Aorta (tissue), 5 donors: ENCODE data around the gene CHCHD6. TPM values are rescaled to one million over a fixed set of nuclear protein-coding genes. Genes with fewer than 3 reads are reported as not detected.

Source experiments
- ATAC-seq: fragments of 200-7000 bp; cut with Tn5 transposase; one replicate; pipeline ENCODE4 v1.9.1; 2022; ENCODE audit warnings: moderate library complexity; ENCODE audit not compliant: low FRiP score
- DNase-seq, 2 donors: peaks; one replicate each; pipeline ENCODE4 v3.0.0-alpha.2; 2020
- H3K27ac ChIP-seq, 2 donors: one replicate each; pipeline ENCODE4 v1.5.1; 2013; ENCODE audit warnings: low read length in 2 of 2, mild to moderate bottlenecking in 2 of 2, moderate library complexity in 2 of 2, control low read depth in 1 of 2, inconsistent platforms in 1 of 2, low read depth in 1 of 2
- H3K27me3 ChIP-seq, 2 donors: one replicate each; pipeline ENCODE4 v1.6.1; 2013; ENCODE audit warnings: control low read depth in 1 of 2, low read length in 1 of 2, mild to moderate bottlenecking in 1 of 2, moderate library complexity in 1 of 2; ENCODE audit not compliant: insufficient read depth in 2 of 2, control insufficient read depth in 1 of 2
- H3K36me3 ChIP-seq, 2 donors: one replicate each; pipeline ENCODE4 v1.6.1; 2013; ENCODE audit warnings: control low read depth in 1 of 2, low read length in 1 of 2, mild to moderate bottlenecking in 1 of 2; ENCODE audit not compliant: insufficient read depth in 2 of 2, control insufficient read depth in 1 of 2
- H3K4me1 ChIP-seq, 2 donors: one replicate each; pipeline ENCODE4 v1.6.1; 2013; ENCODE audit warnings: low read length in 2 of 2, control low read depth in 1 of 2, mild to moderate bottlenecking in 1 of 2, moderate library complexity in 1 of 2; ENCODE audit not compliant: insufficient read depth in 2 of 2, control insufficient read depth in 1 of 2
- H3K4me3 ChIP-seq, 2 donors: one replicate each; pipeline ENCODE4 v1.5.1; 2013; ENCODE audit warnings: low read length in 2 of 2, control low read depth in 1 of 2, mild to moderate bottlenecking in 1 of 2
- H3K9me3 ChIP-seq: one replicate; pipeline ENCODE4 v1.6.1; 2013; ENCODE audit warnings: mild to moderate bottlenecking, low read length; ENCODE audit not compliant: control insufficient read depth
- WGBS, 2 donors: extraction: QIAGEN DNeasy Blood & Tissue Kit; methylation state at CpG; one replicate each; pipeline ENCODE4 v1.1.7; 2013; 5-methylcytosine and 5-hydroxymethylcytosine counted together
- intact Hi-C, 2 donors: fragments of 100-400 bp; cut with DNase I; formaldehyde crosslinking; loops; one replicate each; pipeline versions ENCODE4 v1.14.2 to v1.15.0; 2022
- polyA plus RNA-seq, 2 donors: library from polyadenylated mRNA; stranded (reverse); fragments of 200-250 nt; gene quantifications; one replicate each; pipeline ENCODE4 v1.2.3, GENCODE V29; 2013
- total RNA-seq, 2 donors: library from RNA; stranded (reverse); fragmentation: NEBNext Ultra II Directional; extraction: Animal tissue kit (Norgen Biotek cat#: 25700); gene quantifications; one replicate each; pipeline ENCODE4 v1.2.1, GENCODE V29; 2021
- donor health status: healthy with polysubstance abuse.
- donor health status: Bipolar disorder and iron deficiency.
- donor health status: DM: no; HTN: no; CAD: no.
- donor health status: DM: no; HTN: no; CAD: no.
- donor health status: DM: yes; HTN: yes; CAD: no.

Gene CHCHD6
- total and polyA plus RNA-seq, 4 donors: 10.8 to 24.6 (median 11.9) TPM

DNA sequence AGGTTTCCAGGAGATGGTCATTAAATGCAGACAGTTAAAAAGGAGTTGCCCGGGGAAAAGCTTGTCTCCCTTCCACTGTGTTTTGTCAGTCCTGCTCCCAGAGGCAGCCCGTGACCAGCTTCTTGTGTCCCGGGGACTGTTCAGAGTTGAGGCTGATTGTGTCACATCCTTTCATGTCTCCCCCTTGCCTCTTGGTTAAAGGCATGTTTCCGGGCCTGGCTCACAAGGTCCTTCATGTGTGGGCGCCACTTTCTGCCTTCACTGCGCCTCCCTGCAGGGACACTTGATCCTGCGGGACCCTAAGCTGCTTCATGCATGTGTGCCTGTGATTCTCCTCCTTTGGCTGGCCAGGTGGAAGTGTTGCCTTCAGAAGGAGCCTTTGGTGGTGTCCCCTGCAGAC lies 9.2 kb downstream of the CHCHD6 start:
- Histone ChIP-seq H3K4me1 (no peaks in the 10 kb centered on the region), H3K4me3 (no peak overlapping the region), H3K9me3 (no peaks in the 10 kb centered on the region), H3K27me3 (no peaks in the 10 kb centered on the region), H3K36me3 (no peaks in the 10 kb centered on the region), H3K27ac (no peak overlapping the region)
- intact Hi-C loops: no loop called here
- no peak for DNase-seq
- ATAC-seq: no peak
- 97% methylated on average over 7 of the region's 7 CpGs for WGBS, 2 donors

DNA sequence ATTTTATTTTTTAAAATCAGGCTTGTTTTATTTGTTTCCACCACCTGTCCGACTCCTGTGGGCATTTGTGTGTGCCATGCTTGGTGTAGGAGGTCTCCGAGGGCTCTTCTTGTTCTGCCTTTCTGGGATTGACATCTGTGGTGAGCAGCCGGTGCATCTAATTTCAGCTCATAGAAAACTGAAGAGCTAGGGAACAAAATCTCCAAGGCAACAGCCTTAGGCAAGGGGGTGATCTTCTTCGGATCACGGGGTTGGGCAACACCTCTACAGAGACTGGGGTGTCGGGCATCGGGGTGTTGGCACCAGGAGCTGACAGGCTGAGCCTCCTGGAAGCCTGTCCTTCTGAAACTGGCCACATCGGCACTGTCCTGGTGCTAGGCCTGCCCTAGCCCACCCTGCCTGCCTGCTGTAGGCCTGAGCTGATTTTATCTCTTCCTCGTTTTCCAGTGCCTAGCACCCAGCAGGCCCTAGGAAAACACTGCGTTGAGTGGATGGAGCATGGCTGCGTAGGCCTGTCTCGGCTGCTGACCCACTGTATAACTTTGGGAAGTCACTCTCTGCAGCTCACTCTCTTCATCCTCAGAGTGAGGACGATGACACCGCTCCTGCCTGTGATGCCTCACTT lies 10.3 kb downstream of the CHCHD6 start:
- H3K36me3 ChIP-seq: no peaks in the 10 kb centered on the region
- DNase-seq: no peak
- H3K27ac ChIP-seq: no peak overlapping the region
- no peaks in the 10 kb centered on the region for H3K9me3 ChIP-seq
- WGBS, 2 donors: 94 to 96% methylated on average over 14 of the region's 14 CpGs
- intact Hi-C loops: no loop called here
- H3K4me3 ChIP-seq: no peak overlapping the region
- H3K27me3 ChIP-seq: no peaks in the 10 kb centered on the region
- ATAC-seq: no peak
- no peaks in the 10 kb centered on the region for H3K4me1 ChIP-seq

DNA sequence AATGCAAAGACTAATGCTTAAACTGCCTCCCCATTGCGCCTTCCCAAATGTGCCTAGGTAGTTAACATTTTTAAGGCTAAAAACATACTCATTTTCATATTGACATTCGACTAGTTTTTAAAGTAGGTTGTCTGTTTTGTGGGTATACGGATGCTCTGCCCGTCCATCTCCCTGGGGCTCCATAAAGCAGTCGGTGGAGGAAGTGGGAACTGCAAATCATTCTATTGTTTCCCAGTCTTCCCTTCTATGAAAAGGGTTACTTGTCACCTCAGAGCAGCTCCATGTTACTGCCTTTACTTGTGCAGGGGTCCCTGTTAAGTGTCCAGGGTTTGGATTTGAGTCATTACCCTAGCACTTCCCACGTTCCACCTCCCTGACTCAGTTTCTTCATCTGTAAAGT lies 10.9 kb downstream of the CHCHD6 start:
- no peak for DNase-seq
- no peak for ATAC-seq
- intact Hi-C loops: no loop called here
- WGBS, 2 donors: 87 to 91% methylated on average over 6 of the region's 6 CpGs
- Histone ChIP-seq H3K27ac (no peak overlapping the region), H3K4me3 (no peak overlapping the region), H3K27me3 (no peaks in the 10 kb centered on the region), H3K9me3 (no peaks in the 10 kb centered on the region), H3K36me3 (no peaks in the 10 kb centered on the region), H3K4me1 (no peaks in the 10 kb centered on the region)

DNA sequence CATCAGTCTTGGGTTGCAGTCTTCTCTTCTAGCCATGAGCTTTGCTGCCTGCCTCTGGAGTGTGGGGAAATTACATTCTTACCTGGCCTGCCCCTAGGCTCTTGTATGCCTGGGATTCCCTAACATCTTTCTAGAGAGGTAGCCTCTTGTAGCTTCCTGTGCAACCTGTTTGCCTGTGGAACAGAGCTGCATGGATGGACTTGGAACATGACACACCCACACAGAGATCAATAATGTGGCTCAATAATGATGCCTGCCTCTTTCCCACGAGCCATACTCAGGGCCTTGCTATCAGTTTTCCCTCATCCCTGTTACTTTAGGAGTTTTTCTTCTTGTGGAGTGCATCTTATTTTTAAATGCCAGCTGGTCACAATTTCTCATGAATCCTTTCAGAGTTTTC lies 11.4 kb downstream of the CHCHD6 start:
- H3K36me3 ChIP-seq: no peaks in the 10 kb centered on the region
- H3K4me1 ChIP-seq: no peaks in the 10 kb centered on the region
- no peak for DNase-seq
- no peaks in the 10 kb centered on the region for H3K27me3 ChIP-seq
- H3K27ac ChIP-seq: no peak overlapping the region
- WGBS, 2 donors: 88 to 89% methylated on average over 1 of the region's 1 CpG
- intact Hi-C loops: no loop called here
- H3K4me3 ChIP-seq: no peak overlapping the region
- no peak for ATAC-seq
- no peaks in the 10 kb centered on the region for H3K9me3 ChIP-seq

DNA sequence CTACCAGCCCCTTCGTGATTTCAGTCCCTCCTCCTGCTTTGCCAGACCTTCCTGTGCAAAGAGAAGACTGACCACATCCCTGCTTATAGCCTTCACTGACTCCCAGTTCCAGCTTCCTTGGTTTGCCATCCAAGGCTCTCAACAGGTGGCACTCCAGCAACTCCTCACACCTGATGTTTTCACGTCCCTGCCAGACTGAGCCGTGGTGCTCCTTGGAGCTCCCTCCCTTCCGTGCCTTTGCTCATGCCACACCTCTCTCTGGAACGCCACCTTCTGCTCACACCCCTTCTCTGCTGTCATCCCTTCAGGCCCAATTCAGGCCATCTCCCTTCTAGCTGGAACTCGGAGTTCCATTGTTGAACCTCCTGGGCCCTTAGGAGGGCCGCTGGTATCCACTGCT lies 12.0 kb downstream of the CHCHD6 start:
- Histone ChIP-seq H3K27ac (no peak overlapping the region), H3K4me3 (no peak overlapping the region), H3K9me3 (no peaks in the 10 kb centered on the region), H3K36me3 (no peaks in the 10 kb centered on the region), H3K27me3 (no peaks in the 10 kb centered on the region), H3K4me1 (no peaks in the 10 kb centered on the region)
- intact Hi-C loops: no loop called here
- DNase-seq: no peak
- WGBS, 2 donors: 82 to 90% methylated on average over 7 of the region's 7 CpGs
- ATAC-seq: no peak

DNA sequence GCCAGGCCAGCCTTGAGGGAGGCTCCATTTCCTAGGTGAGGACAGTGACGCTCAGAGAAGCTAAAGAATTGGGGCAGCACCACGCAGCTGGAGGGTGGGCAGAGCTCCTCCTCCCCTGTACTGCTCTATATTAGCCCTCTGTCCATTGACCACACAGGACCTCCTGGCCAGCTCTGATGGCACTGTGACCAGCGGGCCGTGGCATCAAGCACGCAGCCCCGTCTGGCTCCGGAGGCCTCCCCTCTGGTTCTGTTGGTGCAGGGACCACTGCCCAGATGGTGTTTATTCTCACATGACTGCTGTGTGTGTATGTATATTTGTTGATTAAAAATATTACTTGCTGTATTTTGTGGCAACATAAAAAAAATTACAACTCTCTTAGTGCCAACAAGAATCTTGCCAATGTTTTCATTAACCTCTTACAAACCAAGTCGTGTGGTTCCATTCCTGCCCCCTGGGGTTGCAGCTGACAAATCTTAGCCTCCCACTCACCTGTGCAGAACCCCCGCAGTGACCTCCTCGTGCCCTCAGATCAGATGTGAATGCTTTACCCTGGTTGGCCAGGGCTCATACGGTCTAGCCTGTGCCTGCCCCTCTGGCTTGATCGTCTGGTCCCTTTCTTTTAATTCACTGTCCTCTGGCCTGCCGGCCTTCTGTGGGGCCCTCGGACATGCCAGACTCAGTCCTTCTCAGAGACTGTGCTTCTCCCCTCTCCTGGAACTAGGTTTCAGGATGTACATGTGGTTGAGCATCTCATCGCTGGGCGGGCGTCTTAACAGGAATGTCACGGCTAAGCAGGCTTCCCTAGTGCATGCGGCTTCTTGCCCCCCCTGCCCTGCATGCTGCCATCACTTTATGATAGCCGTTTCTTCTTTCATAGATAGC lies 14.8 kb downstream of the CHCHD6 start:
- Histone ChIP-seq H3K4me3 (no peak overlapping the region), H3K36me3 (no peaks in the 10 kb centered on the region), H3K9me3 (no peaks in the 10 kb centered on the region), H3K27ac (no peak overlapping the region), H3K4me1 (no peaks in the 10 kb centered on the region), H3K27me3 (no peaks in the 10 kb centered on the region)
- ATAC-seq: no peak
- 75 to 79% methylated on average over 20 of the region's 20 CpGs for WGBS, 2 donors
- intact Hi-C loops: no loop called here
- DNase-seq: no peak

DNA sequence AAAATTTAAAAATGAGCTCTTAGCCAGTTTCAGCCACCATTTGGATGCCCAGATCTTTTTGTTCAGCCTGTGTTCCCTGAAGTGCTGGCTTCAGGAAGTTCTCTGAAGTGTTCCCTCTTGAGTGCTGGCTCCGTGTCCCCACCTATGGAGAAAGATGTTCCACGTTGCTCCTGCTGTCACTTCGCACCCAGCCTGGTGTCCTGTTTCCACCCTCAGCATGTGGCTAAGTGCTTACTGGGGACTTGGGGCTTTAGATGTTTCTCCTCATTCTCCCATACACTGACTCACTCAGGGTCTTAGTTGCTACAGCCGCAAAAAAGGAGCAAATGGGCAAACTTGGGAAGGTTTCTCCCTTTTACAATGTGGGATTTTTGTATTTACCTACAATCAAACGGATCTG lies 16.6 kb downstream of the CHCHD6 start:
- Histone ChIP-seq H3K27ac (no peak overlapping the region), H3K4me1 (no peaks in the 10 kb centered on the region), H3K9me3 (no peaks in the 10 kb centered on the region), H3K27me3 (no peaks in the 10 kb centered on the region), H3K36me3 (no peaks in the 10 kb centered on the region), H3K4me3 (no peak overlapping the region)
- DNase-seq (no peak), ATAC-seq (no peak)
- intact Hi-C loops: no loop called here
- WGBS, 2 donors: 85 to 89% methylated on average over 5 of the region's 5 CpGs

DNA sequence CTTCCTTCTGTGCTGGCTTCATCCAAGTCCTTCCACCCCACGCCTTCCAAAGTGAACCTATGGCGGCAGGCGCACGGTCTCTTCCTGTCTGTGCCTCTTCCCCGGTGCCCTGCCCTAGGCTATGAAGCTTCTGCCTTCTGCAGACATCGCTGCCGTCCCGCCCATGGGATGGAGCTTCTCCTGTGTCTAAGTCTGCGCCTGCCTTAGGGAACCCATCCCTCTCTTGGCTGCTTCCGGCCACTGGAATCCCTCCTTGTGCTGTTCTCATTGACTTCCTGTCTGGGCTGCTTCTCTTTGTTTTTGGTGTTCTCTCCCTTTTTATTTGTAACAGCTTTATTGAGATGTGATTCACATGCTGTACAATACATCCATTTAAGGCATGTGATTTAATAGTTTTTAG lies 17.2 kb downstream of the CHCHD6 start:
- Histone ChIP-seq H3K27ac (no peak overlapping the region), H3K4me1 (no peaks in the 10 kb centered on the region), H3K9me3 (no peaks in the 10 kb centered on the region), H3K36me3 (no peaks in the 10 kb centered on the region), H3K27me3 (no peaks in the 10 kb centered on the region), H3K4me3 (no peak overlapping the region)
- 96% methylated on average over 10 of the region's 10 CpGs for WGBS, 2 donors
- ATAC-seq: no peak
- no peak for DNase-seq
- intact Hi-C loops: no loop called here

DNA sequence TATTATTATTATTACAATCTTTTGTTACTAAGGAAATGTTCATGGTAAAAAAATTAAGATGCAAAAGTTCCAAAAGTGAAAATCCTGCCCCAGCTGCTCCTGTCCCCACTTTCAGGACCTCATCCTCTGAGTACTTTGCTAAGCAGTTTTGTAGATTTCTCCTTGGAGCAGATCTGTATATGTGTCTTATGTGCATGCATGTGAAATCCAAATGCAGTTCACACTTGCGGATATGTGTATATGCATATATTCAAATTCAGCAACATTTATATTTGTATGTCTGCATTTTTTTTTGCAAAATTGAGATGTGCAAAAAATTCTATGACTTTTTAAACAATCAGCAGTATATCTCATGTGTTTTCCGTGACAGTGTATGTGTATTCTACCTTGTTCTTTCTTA lies 19.2 kb downstream of the CHCHD6 start:
- H3K27ac ChIP-seq: no peak overlapping the region
- H3K36me3 ChIP-seq: no peaks in the 10 kb centered on the region
- H3K27me3 ChIP-seq: no peaks in the 10 kb centered on the region
- no peaks in the 10 kb centered on the region for H3K4me1 ChIP-seq
- no peaks in the 10 kb centered on the region for H3K9me3 ChIP-seq
- no peak overlapping the region for H3K4me3 ChIP-seq
- intact Hi-C loops: no loop called here
- ATAC-seq: no peak
- no peak for DNase-seq
- 99 to 100% methylated on average over 2 of the region's 2 CpGs for WGBS, 2 donors
